Measurements from ENCODE around the gene TMEM238. TPM values are rescaled to one million over a fixed set of nuclear protein-coding genes. Genes with fewer than 3 reads are reported as not detected.

Gene TMEM238
- total and polyA plus RNA-seq, 2 donors (not counting 3 experiments of a cell fraction or from before 2014, with no cell fraction given): 0.18 to 0.35 TPM

DNA sequence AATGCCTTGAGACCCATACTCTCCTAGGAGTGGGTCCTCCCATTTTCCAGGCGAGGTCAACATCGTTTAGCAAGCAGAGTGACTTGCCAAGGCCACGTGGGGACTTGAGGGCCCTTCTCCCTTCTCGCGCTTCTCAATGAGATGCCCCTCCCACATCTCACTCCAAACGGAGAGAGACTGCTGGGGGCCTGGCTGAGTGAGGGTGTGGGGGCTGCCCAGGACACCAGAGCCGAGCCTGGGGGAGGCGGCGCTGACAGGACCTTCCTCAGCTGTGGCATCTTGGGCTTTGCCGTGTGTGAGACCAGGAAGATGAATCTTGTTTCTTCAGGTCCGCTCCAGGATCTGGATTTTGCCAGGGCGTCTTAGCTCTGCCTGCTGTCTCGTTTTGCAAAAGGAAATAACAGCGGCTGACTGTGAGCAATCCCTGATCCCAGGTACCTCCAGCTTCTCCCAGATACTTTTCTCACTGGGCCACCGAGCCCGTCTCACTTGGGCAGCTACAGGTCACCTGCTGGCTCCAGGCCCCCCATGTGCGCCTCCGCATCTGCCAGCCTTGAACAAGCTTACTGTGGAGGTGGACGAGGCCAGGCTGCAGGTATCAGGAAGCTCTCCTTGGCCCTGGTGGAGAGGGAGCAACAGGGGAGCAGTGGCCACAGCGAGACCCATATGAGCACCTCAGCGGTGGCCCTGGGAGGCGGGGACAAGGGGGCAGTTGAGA is 35.6 kb downstream of the TMEM238 start:
- no peak for FAIRE-seq
- Histone ChIP-seq H3K4me1 (ENCODE audit: control insufficient read depth, extremely low read depth, insufficient read depth, low read length) (peaks cover under 1% of the 10 kb centered on the region), H3K4me3 (replicated peaks in 1 of 3; ENCODE audit: insufficient read depth in 1 of 3, low read depth in 1 of 3, low read length in 3 of 3) (no peak overlapping the region), H2AFZ (ENCODE audit: low read depth, low read length) (no peak overlapping the region), H3K27ac (ENCODE audit: insufficient read depth, low read depth, low read length) (no peak overlapping the region), H3K4me2 (ENCODE audit: insufficient read depth, low read length) (no peak overlapping the region), H3K36me3 (ENCODE audit: control insufficient read depth in 2 of 2, extremely low read depth in 1 of 2, insufficient read depth in 2 of 2, low read length in 2 of 2) (peaks cover 0 to 2% of the 10 kb centered on the region in 2 experiments), H3K79me2 (ENCODE audit: control insufficient read depth, insufficient read depth, low read length) (no peaks in the 10 kb centered on the region), H3K9ac (replicated peaks; ENCODE audit: extremely low read depth, insufficient read depth, low read length) (no peak overlapping the region), H3K9me3 (replicated peaks; ENCODE audit: control insufficient read depth, insufficient read depth, low read length) (no peaks in the 10 kb centered on the region), H3K9me1 (replicated peaks; ENCODE audit: control insufficient read depth, extremely low read depth, insufficient read depth, low read length) (no peaks in the 10 kb centered on the region), H3K27me3 (ENCODE audit: control insufficient read depth in 2 of 2, insufficient read depth in 2 of 2, low read length in 2 of 2) (peaks cover 14 to 15% of the 10 kb centered on the region in 2 experiments), H4K20me1 (replicated peaks; ENCODE audit: control insufficient read depth, extremely low read depth, insufficient read depth, low read length) (no peaks in the 10 kb centered on the region)
- dilution Hi-C loops (cut with MboI; ENCODE audit: extremely low pct_ligation_motif_present, low sequenced_read_pairs): no loop called here
- no peak for DNase-seq (ENCODE audit: low read depth, low spot score)
- intact Hi-C loops (cut with micrococcal nuclease): no loop called here
- CTCF ChIA-PET: no interaction called here
- POLR2A ChIA-PET: interaction anchor here (0.6 kb wide), 2 partner anchors 11 to 50 kb away, joined by 3 to 7 read pairs; no protein-coding TSS in a partner anchor
- BruUV-seq (replicated peaks): no TSS peak
- no peak for TF ChIP-seq MYC (IDR thresholded peaks at IDR 0.05; ENCODE audit: low read depth, low read length)
- TF ChIP-seq CTCF (IDR thresholded peaks at IDR 0.05; ENCODE audit: extremely low read depth in 1 of 2, insufficient read depth in 1 of 2, low read depth in 1 of 2, low read length in 2 of 2): no peak
- TF ChIP-seq GATA2 (IDR thresholded peaks at IDR 0.05; ENCODE audit: insufficient read depth, insufficient read length, low read depth, low read length): no peak
- TF ChIP-seq JUN (IDR thresholded peaks at IDR 0.05; ENCODE audit: borderline replicate concordance, insufficient read depth, insufficient read length, low read depth): no peak
- no peak for TF ChIP-seq POLR2A (IDR thresholded peaks at IDR 0.05; ENCODE audit: low read depth, low read length)
- no peak for TF ChIP-seq FOS (IDR thresholded peaks at IDR 0.05; ENCODE audit: borderline replicate concordance, insufficient read depth, low read length)
- TF ChIP-seq, protein P1, sequence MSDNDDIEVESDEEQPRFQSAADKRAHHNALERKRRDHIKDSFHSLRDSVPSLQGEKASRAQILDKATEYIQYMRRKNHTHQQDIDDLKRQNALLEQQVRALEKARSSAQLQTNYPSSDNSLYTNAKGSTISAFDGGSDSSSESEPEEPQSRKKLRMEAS (IDR thresholded peaks at IDR 0.05; ENCODE audit: insufficient read depth, insufficient read length): no peak
- no peak for TF ChIP-seq POLR2AphosphoS5 (IDR thresholded peaks at IDR 0.05; ENCODE audit: insufficient read depth, low read depth, low read length)
